Liver (tissue), 9 donors: Measurements from ENCODE around the gene PPM1M. TPM values are rescaled to one million over a fixed set of nuclear protein-coding genes. Genes with fewer than 3 reads are reported as not detected.

Experiments
- DNase-seq: peaks from one replicate; pipeline ENCODE4 v3.0.0-alpha.2; 2017; ENCODE audit warnings: low spot score
- H3K27ac ChIP-seq, 2 donors: one replicate each; pipeline ENCODE4 v1.7.0; 2013; ENCODE audit warnings: inconsistent platforms in 2 of 2, low read length in 2 of 2, control low read depth in 1 of 2, low read depth in 1 of 2, mild to moderate bottlenecking in 1 of 2
- H3K27me3 ChIP-seq, 4 donors: one replicate each; pipeline versions ENCODE4 v1.6.1 to v1.7.0; 2013; ENCODE audit warnings: low read length in 3 of 4, inconsistent platforms in 1 of 4, mild to moderate bottlenecking in 1 of 4, moderate library complexity in 1 of 4; ENCODE audit not compliant: control insufficient read depth in 4 of 4, insufficient read depth in 4 of 4
- H3K36me3 ChIP-seq, 4 donors: one replicate each; pipeline versions ENCODE4 v1.6.1 to v1.7.0; 2013; ENCODE audit warnings: low read length in 3 of 4, mild to moderate bottlenecking in 3 of 4, low read depth in 1 of 4, moderate library complexity in 1 of 4; ENCODE audit not compliant: control insufficient read depth in 4 of 4, insufficient read depth in 3 of 4
- H3K4me1 ChIP-seq, 4 donors: one replicate each; pipeline versions ENCODE4 v1.6.1 to v1.7.0; 2013; ENCODE audit warnings: low read length in 3 of 4, mild to moderate bottlenecking in 3 of 4, moderate library complexity in 1 of 4; ENCODE audit not compliant: control insufficient read depth in 4 of 4, insufficient read depth in 4 of 4
- H3K4me3 ChIP-seq, 3 donors: one replicate each; pipeline versions ENCODE4 v1.6.1 to v1.7.0; 2013; ENCODE audit warnings: low read length in 3 of 3, control low read depth in 1 of 3, low read depth in 1 of 3, mild to moderate bottlenecking in 1 of 3
- H3K9ac ChIP-seq, 2 donors: one replicate each; pipeline ENCODE4 v1.7.0; 2013; ENCODE audit warnings: low read length in 2 of 2, mild to moderate bottlenecking in 2 of 2, moderate library complexity in 2 of 2, control low read depth in 1 of 2, low read depth in 1 of 2
- H3K9me3 ChIP-seq, 4 donors: one replicate each; pipeline versions ENCODE4 v1.6.1 to v1.7.0; 2013; ENCODE audit warnings: low read length in 3 of 4; ENCODE audit not compliant: control insufficient read depth in 4 of 4
- EGR1 ChIP-seq, 2 donors: IDR thresholded peaks; 2 replicates each; pipeline ENCODE4 v1.6.1; 2016 to 2018; ENCODE audit warnings: antibody characterized with exemption in 2 of 2, low read depth in 2 of 2
- FOXA2 ChIP-seq: IDR thresholded peaks from 2 replicates; pipeline ENCODE4 v1.6.1; 2016; ENCODE audit warnings: antibody characterized with exemption
- GABPA ChIP-seq, 2 donors: IDR thresholded peaks in 1 of 2; conservative IDR thresholded peaks in 1 of 2; 2 replicates each; pipeline ENCODE4 v1.6.1; 2016; ENCODE audit warnings: antibody characterized with exemption in 2 of 2, mild to moderate bottlenecking in 1 of 2, moderate library complexity in 1 of 2
- HNF4A ChIP-seq, 2 donors: conservative IDR thresholded peaks; 2 replicates each; pipeline ENCODE4 v1.6.1; 2016; ENCODE audit warnings: antibody characterized with exemption in 2 of 2, mild to moderate bottlenecking in 2 of 2
- HNF4G ChIP-seq: IDR thresholded peaks from 2 replicates; pipeline ENCODE4 v1.6.1; 2016; ENCODE audit warnings: antibody characterized with exemption
- NR2F2 ChIP-seq: IDR thresholded peaks from 2 replicates; pipeline ENCODE4 v1.6.1; 2016; ENCODE audit warnings: antibody characterized with exemption
- RAD21 ChIP-seq, 2 donors: IDR thresholded peaks; 2 replicates each; pipeline ENCODE4 v1.6.1; 2016; ENCODE audit warnings: antibody characterized with exemption in 2 of 2, mild to moderate bottlenecking in 2 of 2
- TAF1 ChIP-seq: conservative IDR thresholded peaks from 2 replicates; pipeline ENCODE4 v1.6.1; 2016; ENCODE audit warnings: antibody characterized with exemption, mild to moderate bottlenecking
- YY1 ChIP-seq: IDR thresholded peaks from 2 replicates; pipeline ENCODE4 v1.6.1; 2016; ENCODE audit warnings: antibody characterized with exemption, mild to moderate bottlenecking
- WGBS: extraction: QIAGEN DNeasy Blood & Tissue Kit; methylation state at CpG from one replicate; pipeline ENCODE4 v1.1.7; 2013; 5-methylcytosine and 5-hydroxymethylcytosine counted together
- polyA plus RNA-seq, 2 donors: library from polyadenylated mRNA; stranded (reverse) in 1 of 2; unstranded in 1 of 2; fragments of 200-250 nt in 1 of 2; fragments of >200 nt in 1 of 2; fragmentation: Nextera tagmentation in 1 of 2; extraction: Ambion mirVana in 1 of 2; gene quantifications; one replicate each; pipeline versions ENCODE4 v1.2.1 to v1.2.3, GENCODE V29; 2013 to 2015
- total RNA-seq, 2 donors: library from RNA; depleted of rRNA; stranded (reverse); fragments of >200 nt; gene quantifications; one replicate each; pipeline ENCODE4 v1.2.3, GENCODE V29; 2014
- TF ChIP-seq, protein P1 (sequence below): fragments of 150-350 bp; IDR thresholded peaks from 2 replicates; pipeline ENCODE4 v1.5.1; 2017; ENCODE audit warnings: improper control_type of control experiment, low read depth, low read length; ENCODE audit not compliant: missing input control
- TF ChIP-seq, protein P2 (sequence below): IDR thresholded peaks from 2 replicates; pipeline ENCODE4 v1.6.1; 2016; ENCODE audit warnings: antibody characterized with exemption
- TF ChIP-seq, protein P3 (sequence below): IDR thresholded peaks from 2 replicates; pipeline ENCODE4 v1.6.1; 2016; ENCODE audit warnings: antibody characterized with exemption
- TF ChIP-seq, protein P4 (sequence below): IDR thresholded peaks from 2 replicates; pipeline ENCODE4 v1.6.1; 2016; ENCODE audit warnings: antibody characterized with exemption, mild to moderate bottlenecking
- donor health status: healthy.
- donor health status: healthy.
- donor health status: healthy.
- donor health status: healthy.
- donor health status: healthy.

The PPM1M gene
- total and polyA plus RNA-seq, 4 donors, result 2.8 to 5.5 (median 4.6) TPM

DNA sequence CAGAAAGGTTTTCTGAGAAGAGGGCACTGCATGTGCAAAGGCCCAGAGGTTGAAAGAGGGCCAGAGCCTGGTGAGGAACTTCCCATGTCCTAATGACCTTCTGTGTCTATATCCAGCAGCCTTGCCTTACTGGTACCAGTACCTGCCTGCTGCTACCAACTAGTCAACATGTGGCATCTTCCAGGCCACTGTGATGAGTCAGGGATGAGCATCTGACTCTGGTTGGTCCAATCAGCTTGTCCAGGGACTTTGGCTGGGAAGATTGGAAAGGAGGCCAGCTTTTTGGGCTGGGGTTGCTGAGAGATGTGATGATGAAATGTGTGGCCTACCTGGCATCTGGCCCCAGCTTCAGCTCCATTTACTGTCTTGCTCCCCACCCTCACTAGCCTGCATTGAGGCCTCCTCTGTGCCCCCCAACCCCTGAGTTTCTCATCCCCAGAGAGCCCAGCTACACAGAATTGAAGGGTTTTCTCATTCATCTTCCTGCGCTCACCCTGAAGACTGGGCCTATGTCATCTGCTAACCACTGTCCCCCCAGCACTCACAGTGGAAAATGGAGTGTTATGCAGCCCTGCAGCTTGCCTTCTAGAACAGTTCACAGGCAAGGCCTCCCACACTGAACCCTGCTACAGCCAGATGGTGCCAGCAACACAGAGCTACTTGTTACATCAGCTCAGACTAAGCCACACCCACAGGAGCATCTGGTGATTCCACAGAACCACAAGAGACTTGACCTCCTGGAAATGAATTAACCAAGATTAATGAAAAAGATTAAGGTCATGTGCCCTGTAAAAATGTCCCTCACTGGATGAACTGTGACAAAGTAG lies 5.3 kb upstream of the PPM1M start (continued):
- TF ChIP-seq, protein P1, sequence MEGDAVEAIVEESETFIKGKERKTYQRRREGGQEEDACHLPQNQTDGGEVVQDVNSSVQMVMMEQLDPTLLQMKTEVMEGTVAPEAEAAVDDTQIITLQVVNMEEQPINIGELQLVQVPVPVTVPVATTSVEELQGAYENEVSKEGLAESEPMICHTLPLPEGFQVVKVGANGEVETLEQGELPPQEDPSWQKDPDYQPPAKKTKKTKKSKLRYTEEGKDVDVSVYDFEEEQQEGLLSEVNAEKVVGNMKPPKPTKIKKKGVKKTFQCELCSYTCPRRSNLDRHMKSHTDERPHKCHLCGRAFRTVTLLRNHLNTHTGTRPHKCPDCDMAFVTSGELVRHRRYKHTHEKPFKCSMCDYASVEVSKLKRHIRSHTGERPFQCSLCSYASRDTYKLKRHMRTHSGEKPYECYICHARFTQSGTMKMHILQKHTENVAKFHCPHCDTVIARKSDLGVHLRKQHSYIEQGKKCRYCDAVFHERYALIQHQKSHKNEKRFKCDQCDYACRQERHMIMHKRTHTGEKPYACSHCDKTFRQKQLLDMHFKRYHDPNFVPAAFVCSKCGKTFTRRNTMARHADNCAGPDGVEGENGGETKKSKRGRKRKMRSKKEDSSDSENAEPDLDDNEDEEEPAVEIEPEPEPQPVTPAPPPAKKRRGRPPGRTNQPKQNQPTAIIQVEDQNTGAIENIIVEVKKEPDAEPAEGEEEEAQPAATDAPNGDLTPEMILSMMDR, result no peak
- TF ChIP-seq, protein P2, sequence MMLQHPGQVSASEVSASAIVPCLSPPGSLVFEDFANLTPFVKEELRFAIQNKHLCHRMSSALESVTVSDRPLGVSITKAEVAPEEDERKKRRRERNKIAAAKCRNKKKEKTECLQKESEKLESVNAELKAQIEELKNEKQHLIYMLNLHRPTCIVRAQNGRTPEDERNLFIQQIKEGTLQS, result peak; percentile 76

DNA sequence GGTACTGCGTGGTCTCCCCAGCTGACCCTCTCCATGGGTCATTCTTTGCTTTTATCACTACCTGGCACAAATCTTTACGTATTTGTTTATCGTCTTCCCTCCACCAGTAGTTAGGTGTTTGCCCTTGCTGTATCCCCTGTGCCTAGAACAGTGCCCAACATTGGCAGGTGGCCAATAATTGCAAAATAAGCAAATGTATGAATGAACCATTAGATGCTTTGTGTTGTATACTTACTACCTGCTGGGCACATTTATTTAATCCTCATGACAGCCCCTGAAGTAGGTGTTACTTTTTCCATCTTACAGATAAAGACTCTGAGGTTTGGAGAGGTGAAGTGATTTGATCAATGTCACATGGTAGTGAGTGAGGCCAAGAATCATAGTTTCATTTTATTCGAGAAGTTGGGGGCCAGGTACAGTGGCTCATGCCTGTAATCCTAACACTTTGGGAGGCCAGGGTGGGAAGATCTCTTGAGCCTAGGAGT lies 4.6 kb upstream of the PPM1M start:
- Histone ChIP-seq H3K4me3 (no peak overlapping the region), H3K9me3 (no peaks in the 10 kb centered on the region), H3K36me3 (no peaks in the 10 kb centered on the region), H3K27me3 (no peaks in the 10 kb centered on the region), H3K27ac (no peak overlapping the region), H3K4me1 (peaks cover 11 to 50% (median 26%) of the 10 kb centered on the region in 4 donors), H3K9ac (no peak overlapping the region)
- TF ChIP-seq YY1 (no peak), HNF4G (no peak)
- TF ChIP-seq, protein P3, sequence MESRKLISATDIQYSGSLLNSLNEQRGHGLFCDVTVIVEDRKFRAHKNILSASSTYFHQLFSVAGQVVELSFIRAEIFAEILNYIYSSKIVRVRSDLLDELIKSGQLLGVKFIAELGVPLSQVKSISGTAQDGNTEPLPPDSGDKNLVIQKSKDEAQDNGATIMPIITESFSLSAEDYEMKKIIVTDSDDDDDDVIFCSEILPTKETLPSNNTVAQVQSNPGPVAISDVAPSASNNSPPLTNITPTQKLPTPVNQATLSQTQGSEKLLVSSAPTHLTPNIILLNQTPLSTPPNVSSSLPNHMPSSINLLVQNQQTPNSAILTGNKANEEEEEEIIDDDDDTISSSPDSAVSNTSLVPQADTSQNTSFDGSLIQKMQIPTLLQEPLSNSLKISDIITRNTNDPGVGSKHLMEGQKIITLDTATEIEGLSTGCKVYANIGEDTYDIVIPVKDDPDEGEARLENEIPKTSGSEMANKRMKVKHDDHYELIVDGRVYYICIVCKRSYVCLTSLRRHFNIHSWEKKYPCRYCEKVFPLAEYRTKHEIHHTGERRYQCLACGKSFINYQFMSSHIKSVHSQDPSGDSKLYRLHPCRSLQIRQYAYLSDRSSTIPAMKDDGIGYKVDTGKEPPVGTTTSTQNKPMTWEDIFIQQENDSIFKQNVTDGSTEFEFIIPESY, result no peak
- TF ChIP-seq, protein P4, sequence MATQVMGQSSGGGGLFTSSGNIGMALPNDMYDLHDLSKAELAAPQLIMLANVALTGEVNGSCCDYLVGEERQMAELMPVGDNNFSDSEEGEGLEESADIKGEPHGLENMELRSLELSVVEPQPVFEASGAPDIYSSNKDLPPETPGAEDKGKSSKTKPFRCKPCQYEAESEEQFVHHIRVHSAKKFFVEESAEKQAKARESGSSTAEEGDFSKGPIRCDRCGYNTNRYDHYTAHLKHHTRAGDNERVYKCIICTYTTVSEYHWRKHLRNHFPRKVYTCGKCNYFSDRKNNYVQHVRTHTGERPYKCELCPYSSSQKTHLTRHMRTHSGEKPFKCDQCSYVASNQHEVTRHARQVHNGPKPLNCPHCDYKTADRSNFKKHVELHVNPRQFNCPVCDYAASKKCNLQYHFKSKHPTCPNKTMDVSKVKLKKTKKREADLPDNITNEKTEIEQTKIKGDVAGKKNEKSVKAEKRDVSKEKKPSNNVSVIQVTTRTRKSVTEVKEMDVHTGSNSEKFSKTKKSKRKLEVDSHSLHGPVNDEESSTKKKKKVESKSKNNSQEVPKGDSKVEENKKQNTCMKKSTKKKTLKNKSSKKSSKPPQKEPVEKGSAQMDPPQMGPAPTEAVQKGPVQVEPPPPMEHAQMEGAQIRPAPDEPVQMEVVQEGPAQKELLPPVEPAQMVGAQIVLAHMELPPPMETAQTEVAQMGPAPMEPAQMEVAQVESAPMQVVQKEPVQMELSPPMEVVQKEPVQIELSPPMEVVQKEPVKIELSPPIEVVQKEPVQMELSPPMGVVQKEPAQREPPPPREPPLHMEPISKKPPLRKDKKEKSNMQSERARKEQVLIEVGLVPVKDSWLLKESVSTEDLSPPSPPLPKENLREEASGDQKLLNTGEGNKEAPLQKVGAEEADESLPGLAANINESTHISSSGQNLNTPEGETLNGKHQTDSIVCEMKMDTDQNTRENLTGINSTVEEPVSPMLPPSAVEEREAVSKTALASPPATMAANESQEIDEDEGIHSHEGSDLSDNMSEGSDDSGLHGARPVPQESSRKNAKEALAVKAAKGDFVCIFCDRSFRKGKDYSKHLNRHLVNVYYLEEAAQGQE, result no peak
- DNase-seq, result no peak
- 84% methylated on average over 4 of the region's 4 CpGs for WGBS

DNA sequence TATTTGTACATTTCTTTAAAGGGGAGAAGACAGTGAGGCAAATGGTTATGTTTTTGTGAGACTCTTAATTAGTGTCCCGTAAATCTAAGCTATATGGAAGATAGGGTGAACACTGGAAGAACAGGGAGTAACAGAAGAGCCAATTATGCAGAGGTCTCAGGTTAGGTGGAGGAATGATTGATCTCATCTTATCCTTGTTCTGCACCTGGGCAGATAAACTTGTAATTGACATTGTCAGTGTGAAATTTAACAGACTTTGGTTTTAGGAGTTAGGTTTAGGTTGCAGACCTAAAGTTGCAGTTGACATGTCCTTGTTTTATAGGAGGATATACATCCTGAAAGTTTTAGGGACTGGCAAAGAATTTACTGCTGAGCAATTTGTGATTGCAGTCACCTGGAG lies 3.5 kb upstream of the PPM1M start:
- no peak overlapping the region for H3K9ac ChIP-seq
- WGBS, result 95% methylated on average over 1 of the region's 1 CpG
- no peak for DNase-seq
- H3K4me3 ChIP-seq, result no peak overlapping the region
- H3K9me3 ChIP-seq, result no peaks in the 10 kb centered on the region
- H3K4me1 ChIP-seq, result peaks cover 9 to 52% (median 27%) of the 10 kb centered on the region in 4 donors
- no peak overlapping the region for H3K27ac ChIP-seq
- H3K36me3 ChIP-seq, result no peaks in the 10 kb centered on the region
- H3K27me3 ChIP-seq, result no peaks in the 10 kb centered on the region
- TF ChIP-seq EGR1 (IDR thresholded peaks at IDR 0.05; ENCODE audit: low read depth in 2 of 2) (no peak), HNF4A (conservative IDR thresholded peaks at IDR 0.05) (no peak), HNF4G (no peak), TAF1 (no peak), GABPA (IDR thresholded peaks at IDR 0.05 in 1 of 2, conservative IDR thresholded peaks at IDR 0.05 in 1 of 2) (no peak), NR2F2 (no peak), FOXA2 (no peak), RAD21 (IDR thresholded peaks at IDR 0.05) (no peak)
- TF ChIP-seq, protein P4, result no peak
- TF ChIP-seq, protein P3, result no peak
